ENCODE measurements around the gene TOMT. TPM values are rescaled to one million over a fixed set of nuclear protein-coding genes. Genes with fewer than 3 reads are reported as not detected.

TOMT gene
- total RNA-seq, 1 donor from 2014 or later = not detected

DNA sequence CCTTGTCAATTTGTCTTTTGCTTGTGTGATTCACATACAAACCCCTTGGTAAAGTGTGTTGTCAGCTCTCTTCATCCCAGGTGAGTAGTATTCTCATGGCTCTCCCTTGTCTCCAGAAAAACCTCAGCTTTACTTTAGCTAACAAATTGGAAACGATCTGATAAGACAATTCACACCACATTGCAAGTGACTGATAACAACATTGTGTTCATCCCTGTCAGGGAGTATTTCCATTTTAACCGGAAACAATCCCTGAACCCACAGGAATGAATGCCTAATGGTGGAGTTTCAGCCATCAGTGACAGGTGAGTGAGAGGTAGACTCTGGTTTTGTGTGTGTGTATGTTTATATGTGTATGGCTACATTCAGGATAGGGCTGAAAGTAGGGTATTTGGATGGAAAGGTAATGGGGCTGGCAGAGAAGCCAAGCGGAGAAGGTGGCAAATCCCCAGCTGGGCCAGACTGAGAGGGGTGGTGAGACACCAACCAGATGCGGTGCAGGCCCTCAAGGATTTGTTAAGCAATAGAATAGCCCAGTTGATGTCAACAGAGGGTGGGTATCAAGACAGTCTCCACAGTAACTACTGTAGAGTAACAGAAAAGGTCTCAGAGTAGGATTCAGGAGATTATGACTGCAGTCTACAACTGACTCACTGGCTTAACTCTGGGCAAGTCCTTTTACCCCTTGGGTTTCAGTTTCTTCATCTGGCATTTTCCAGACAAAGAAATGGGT, 17.5 kb upstream of the TOMT start:
- Mint-ChIP-seq H3K9me3 (no peaks in the 10 kb centered on the region), H3K4me3 (no peak overlapping the region), H3K36me3 (no peaks in the 10 kb centered on the region), H3K27ac (no peak overlapping the region), H3K4me1 (peaks cover 10% of the 10 kb centered on the region), H3K27me3 (ENCODE audit: insufficient read depth, low read depth) (peaks cover 5% of the 10 kb centered on the region)
- H2AFZ ChIP-seq (replicated peaks) = no peak overlapping the region
- H3K36me3 ChIP-seq = no peaks in the 10 kb centered on the region
- DNase-seq (ENCODE audit: low spot score) = no peak
- H3K4me1 ChIP-seq = peaks cover 9% of the 10 kb centered on the region
- H4K20me1 ChIP-seq (ENCODE audit: low read depth) = no peaks in the 10 kb centered on the region
- no peaks in the 10 kb centered on the region for H3K79me2 ChIP-seq (ENCODE audit: low read depth)
- no peak for TF ChIP-seq EZH2 (IDR thresholded peaks at IDR 0.05)
- no peaks in the 10 kb centered on the region for H3K9me3 ChIP-seq (ENCODE audit: low read depth)
- H3K4me2 ChIP-seq = no peak overlapping the region
- H3K27ac ChIP-seq = no peak overlapping the region
- H3F3A ChIP-seq (ENCODE audit: low read depth) = peaks cover 24% of the 10 kb centered on the region
- no peak overlapping the region for H3K4me3 ChIP-seq
- no peaks in the 10 kb centered on the region for H3K27me3 ChIP-seq
- no peak overlapping the region for H3K9ac ChIP-seq

DNA sequence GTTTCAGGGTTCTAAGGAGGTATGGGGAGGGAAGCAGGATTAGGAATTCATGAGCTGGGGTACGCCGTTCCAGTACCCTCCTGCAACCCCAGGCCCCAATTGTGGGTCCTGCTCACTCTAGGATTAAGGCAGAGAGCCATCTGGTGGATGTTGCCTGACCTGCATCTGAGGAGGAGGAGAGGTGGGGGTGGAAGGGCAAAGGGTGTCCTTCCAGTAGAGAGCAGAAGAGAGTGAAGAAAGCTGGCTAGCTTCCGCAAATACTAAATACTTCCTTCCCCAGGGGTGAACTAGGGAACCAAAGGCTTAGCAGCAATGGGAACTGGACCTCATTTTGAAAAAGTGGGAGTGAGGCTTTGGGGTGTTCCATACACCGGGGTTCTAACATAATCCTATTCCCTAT, 14.4 kb upstream of the TOMT start:
- Histone ChIP-seq H4K20me1 (ENCODE audit: low read depth) (no peaks in the 10 kb centered on the region), H3K27ac (no peak overlapping the region), H3F3A (ENCODE audit: low read depth) (peaks cover 13% of the 10 kb centered on the region), H2AFZ (replicated peaks) (no peak overlapping the region), H3K4me3 (no peak overlapping the region), H3K9me3 (ENCODE audit: low read depth) (no peaks in the 10 kb centered on the region), H3K4me1 (peaks cover 2% of the 10 kb centered on the region), H3K4me2 (no peak overlapping the region), H3K9ac (no peak overlapping the region), H3K27me3 (no peaks in the 10 kb centered on the region), H3K36me3 (no peaks in the 10 kb centered on the region), H3K79me2 (ENCODE audit: low read depth) (no peaks in the 10 kb centered on the region)
- Mint-ChIP-seq H3K27ac (peak overlapping the region; percentile 57), H3K4me3 (no peak overlapping the region), H3K4me1 (peaks cover 5% of the 10 kb centered on the region), H3K27me3 (ENCODE audit: insufficient read depth, low read depth) (peaks cover 5% of the 10 kb centered on the region), H3K9me3 (no peaks in the 10 kb centered on the region), H3K36me3 (peaks cover 3% of the 10 kb centered on the region)
- TF ChIP-seq, protein P1, sequence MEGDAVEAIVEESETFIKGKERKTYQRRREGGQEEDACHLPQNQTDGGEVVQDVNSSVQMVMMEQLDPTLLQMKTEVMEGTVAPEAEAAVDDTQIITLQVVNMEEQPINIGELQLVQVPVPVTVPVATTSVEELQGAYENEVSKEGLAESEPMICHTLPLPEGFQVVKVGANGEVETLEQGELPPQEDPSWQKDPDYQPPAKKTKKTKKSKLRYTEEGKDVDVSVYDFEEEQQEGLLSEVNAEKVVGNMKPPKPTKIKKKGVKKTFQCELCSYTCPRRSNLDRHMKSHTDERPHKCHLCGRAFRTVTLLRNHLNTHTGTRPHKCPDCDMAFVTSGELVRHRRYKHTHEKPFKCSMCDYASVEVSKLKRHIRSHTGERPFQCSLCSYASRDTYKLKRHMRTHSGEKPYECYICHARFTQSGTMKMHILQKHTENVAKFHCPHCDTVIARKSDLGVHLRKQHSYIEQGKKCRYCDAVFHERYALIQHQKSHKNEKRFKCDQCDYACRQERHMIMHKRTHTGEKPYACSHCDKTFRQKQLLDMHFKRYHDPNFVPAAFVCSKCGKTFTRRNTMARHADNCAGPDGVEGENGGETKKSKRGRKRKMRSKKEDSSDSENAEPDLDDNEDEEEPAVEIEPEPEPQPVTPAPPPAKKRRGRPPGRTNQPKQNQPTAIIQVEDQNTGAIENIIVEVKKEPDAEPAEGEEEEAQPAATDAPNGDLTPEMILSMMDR (IDR thresholded peaks at IDR 0.05) = peak; percentile 89
- no peak for TF ChIP-seq EZH2 (IDR thresholded peaks at IDR 0.05)
- no peak for TF ChIP-seq EZH2phosphoT487 (IDR thresholded peaks at IDR 0.05)
- peak; percentile 88 for DNase-seq (ENCODE audit: low spot score)

DNA sequence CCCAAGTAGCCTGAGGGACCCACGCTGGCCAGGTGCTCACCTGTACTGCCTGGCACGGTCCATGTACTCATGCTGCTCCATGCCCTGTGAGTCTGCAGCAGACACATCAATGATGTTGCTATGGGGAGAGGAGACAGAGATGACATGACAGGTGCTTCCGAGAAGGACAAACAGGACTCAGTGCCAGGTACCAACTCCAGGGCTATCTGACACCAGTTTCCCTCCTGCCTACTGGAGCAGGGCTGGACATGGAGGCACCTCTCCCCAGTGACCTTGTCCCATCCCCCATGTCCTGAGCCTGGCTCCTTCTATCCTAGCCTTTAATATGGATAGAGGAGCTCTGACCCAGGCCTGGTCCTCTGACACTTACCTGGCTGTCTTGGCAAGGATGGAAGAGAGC, 7.0 kb upstream of the TOMT start:
- H3K27me3 ChIP-seq = no peaks in the 10 kb centered on the region
- H3K36me3 Mint-ChIP-seq = peaks cover 10% of the 10 kb centered on the region
- no peak overlapping the region for H2AFZ ChIP-seq (replicated peaks)
- peaks cover 21% of the 10 kb centered on the region for H3K4me1 Mint-ChIP-seq
- peaks cover 9% of the 10 kb centered on the region for H3K27me3 Mint-ChIP-seq (ENCODE audit: insufficient read depth, low read depth)
- DNase-seq (ENCODE audit: low spot score) = no peak
- no peak overlapping the region for H3K27ac Mint-ChIP-seq
- no peaks in the 10 kb centered on the region for H3K9me3 ChIP-seq (ENCODE audit: low read depth)
- H3K4me3 Mint-ChIP-seq = no peak overlapping the region
- no peaks in the 10 kb centered on the region for H3K9me3 Mint-ChIP-seq
- H3K4me3 ChIP-seq = no peak overlapping the region
- H4K20me1 ChIP-seq (ENCODE audit: low read depth) = peaks cover 13% of the 10 kb centered on the region
- H3K4me1 ChIP-seq = peaks cover 9% of the 10 kb centered on the region
- H3K79me2 ChIP-seq (ENCODE audit: low read depth) = peaks cover 39% of the 10 kb centered on the region
- no peak overlapping the region for H3K4me2 ChIP-seq
- H3F3A ChIP-seq (ENCODE audit: low read depth) = peaks cover 3% of the 10 kb centered on the region
- H3K36me3 ChIP-seq = no peaks in the 10 kb centered on the region
- TF ChIP-seq EZH2phosphoT487 (IDR thresholded peaks at IDR 0.05) (no peak), EZH2 (IDR thresholded peaks at IDR 0.05) (no peak)
- TF ChIP-seq, protein P1 (IDR thresholded peaks at IDR 0.05) = no peak
- H3K9ac ChIP-seq = no peak overlapping the region
- H3K27ac ChIP-seq = no peak overlapping the region

DNA sequence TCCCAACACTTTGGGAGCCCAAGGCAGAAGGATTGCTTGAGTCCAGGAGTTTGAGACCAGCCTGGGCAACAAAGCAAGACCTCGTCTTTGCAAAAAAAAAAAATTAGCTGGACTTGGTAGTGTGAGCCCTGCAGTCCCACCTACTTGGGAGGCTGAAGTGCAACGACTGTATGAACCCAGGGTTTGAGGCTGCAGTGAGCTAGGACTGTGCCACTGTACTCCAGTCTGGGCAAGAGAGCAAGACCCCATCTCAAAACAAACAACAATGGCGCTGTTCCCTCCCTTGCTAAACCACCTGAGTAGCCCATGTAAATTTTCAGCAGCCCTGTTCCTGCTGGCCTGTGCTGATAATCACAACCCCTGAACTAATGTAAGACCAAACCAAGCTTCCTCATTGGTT, 5.7 kb upstream of the TOMT start:
- H3K27ac Mint-ChIP-seq = no peak overlapping the region
- no peak overlapping the region for H3K4me2 ChIP-seq
- no peak overlapping the region for H3K9ac ChIP-seq
- H3K27me3 Mint-ChIP-seq (ENCODE audit: insufficient read depth, low read depth) = peaks cover 9% of the 10 kb centered on the region
- H3K36me3 ChIP-seq = no peaks in the 10 kb centered on the region
- peaks cover 9% of the 10 kb centered on the region for H3K4me1 ChIP-seq
- no peak overlapping the region for H3K27ac ChIP-seq
- H4K20me1 ChIP-seq (ENCODE audit: low read depth) = peaks cover 13% of the 10 kb centered on the region
- H3K4me3 Mint-ChIP-seq = no peak overlapping the region
- no peaks in the 10 kb centered on the region for H3K27me3 ChIP-seq
- DNase-seq (ENCODE audit: low spot score) = no peak
- peaks cover 26% of the 10 kb centered on the region for H3K4me1 Mint-ChIP-seq
- no peak overlapping the region for H2AFZ ChIP-seq (replicated peaks)
- no peaks in the 10 kb centered on the region for H3K9me3 Mint-ChIP-seq
- peaks cover 7% of the 10 kb centered on the region for H3K36me3 Mint-ChIP-seq
- no peak overlapping the region for H3K4me3 ChIP-seq
- no peaks in the 10 kb centered on the region for H3K9me3 ChIP-seq (ENCODE audit: low read depth)
- TF ChIP-seq EZH2phosphoT487 (IDR thresholded peaks at IDR 0.05) = no peak
- TF ChIP-seq EZH2 (IDR thresholded peaks at IDR 0.05) = no peak
- TF ChIP-seq, protein P1 (IDR thresholded peaks at IDR 0.05) = no peak
- H3K79me2 ChIP-seq (ENCODE audit: low read depth) = peaks cover 39% of the 10 kb centered on the region
- peaks cover 9% of the 10 kb centered on the region for H3F3A ChIP-seq (ENCODE audit: low read depth)

All from neural progenitor cell (in vitro differentiated cells).